Measurements from ENCODE around the gene SGF29. TPM values are rescaled to one million over a fixed set of nuclear protein-coding genes. Genes with fewer than 3 reads are reported as not detected.

Gene SGF29
- total and polyA plus RNA-seq, 2 of the 4 experiments (the other 2 are of a cell fraction) = 4.3 to 7.7 TPM

DNA sequence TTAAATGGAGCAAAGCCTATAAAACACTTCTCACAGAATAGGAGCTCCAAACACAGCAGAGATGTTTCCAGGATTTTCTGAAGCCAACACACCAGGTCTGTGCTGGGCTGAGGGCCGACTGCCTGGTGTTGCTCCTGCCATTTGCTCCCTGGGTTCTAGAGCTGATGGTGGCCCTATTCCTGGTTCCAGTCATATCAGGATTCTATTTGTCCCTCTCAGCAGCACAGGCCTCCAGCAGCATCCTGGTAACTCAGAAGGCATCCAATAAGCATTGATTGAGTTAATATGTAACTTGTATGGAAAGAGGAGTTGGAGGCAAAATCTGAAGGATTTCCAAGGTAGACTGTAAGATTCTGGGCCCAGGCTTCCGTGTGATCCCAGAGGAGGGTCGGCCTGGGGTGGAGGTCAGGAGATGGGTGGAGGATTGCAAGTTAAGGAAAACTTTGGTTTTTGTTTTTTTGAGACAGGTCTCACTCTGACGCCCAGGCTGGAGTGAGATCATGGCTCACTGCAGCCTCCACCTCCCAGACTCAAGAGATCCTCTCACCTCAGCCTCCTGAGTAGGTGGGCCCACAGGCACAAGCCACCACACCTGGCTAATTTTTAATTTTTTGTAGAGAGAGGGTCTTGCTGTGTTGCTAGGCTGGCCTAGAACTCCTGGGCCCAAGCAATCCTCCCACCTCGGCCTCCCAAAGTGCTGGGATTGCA, 20.6 kb upstream of the SGF29 start:
- Histone ChIP-seq H3K27ac (ENCODE audit: insufficient read depth, low read length) (no peak overlapping the region), H3K23ac (ENCODE audit: low read depth, low read length) (no peak overlapping the region), H4K91ac (ENCODE audit: insufficient read depth, low read depth, low read length) (no peak overlapping the region), H3K4me3 (ENCODE audit: insufficient read depth, low read depth, low read length) (no peak overlapping the region), H3K9me1 (ENCODE audit: insufficient read depth, low read length) (peaks cover 9% of the 10 kb centered on the region; the same call in 1 of the 2 replicates), H4K20me1 (ENCODE audit: insufficient read depth, low read length) (no peaks in the 10 kb centered on the region; the same call in 1 of the 2 replicates), H3K9me3 (ENCODE audit: control insufficient read depth, insufficient read depth, low read length) (no peaks in the 10 kb centered on the region), H3K79me1 (ENCODE audit: low read depth in 1 of 2, low read length in 2 of 2) (peaks cover 12 to 21% of the 10 kb centered on the region in 2 experiments), H2AK5ac (ENCODE audit: low read depth, low read length) (no peak overlapping the region), H2BK15ac (ENCODE audit: low read depth, low read length) (no peak overlapping the region), H2BK20ac (ENCODE audit: low read depth, low read length) (no peak overlapping the region), H3K4me1 (ENCODE audit: control insufficient read depth, insufficient read depth, low read length) (peaks cover 5% of the 10 kb centered on the region; the same call in 1 of the 2 replicates), H3K27me3 (ENCODE audit: control insufficient read depth, insufficient read depth, low read length) (no peaks in the 10 kb centered on the region), H2AK9ac (replicated peaks; ENCODE audit: low read depth, low read length, poor library complexity) (no peak overlapping the region), H3K36me3 (ENCODE audit: control insufficient read depth, insufficient read depth, low read length) (peaks cover 28% of the 10 kb centered on the region), H3K9ac (ENCODE audit: low read depth, low read length) (no peak overlapping the region), H3K56ac (ENCODE audit: extremely low read depth, insufficient read depth, low read length) (no peak overlapping the region), H4K5ac (ENCODE audit: low read depth, low read length) (no peak overlapping the region), H4K8ac (ENCODE audit: low read depth in 2 of 2, low read length in 2 of 2) (no peak overlapping the region), H2BK5ac (ENCODE audit: low read depth, low read length, poor library complexity, severe bottlenecking) (no peak overlapping the region), H3K14ac (replicated peaks; ENCODE audit: low read depth, low read length) (no peak overlapping the region), H2AFZ (replicated peaks; ENCODE audit: low read length, poor library complexity) (no peak overlapping the region), H3K18ac (ENCODE audit: low read depth, low read length) (no peak overlapping the region), H2BK120ac (ENCODE audit: low read depth, low read length) (no peak overlapping the region), H3K4ac (ENCODE audit: low read depth, low read length) (no peak overlapping the region), H3K4me2 (ENCODE audit: low read depth, low read length) (no peak overlapping the region)
- DNase-seq (no peak), ATAC-seq (ENCODE audit: low read depth) (no peak)
- dilution Hi-C loops (cut with HindIII; ENCODE audit: low sequenced_read_pairs, unreplicated experiment) (no loop called here), intact Hi-C loops (cut with micrococcal nuclease) (no loop called here), in situ Hi-C loops (cut with MboI; ENCODE audit: low sequenced_read_pairs) (no loop called here)
- no TSS peak for BruUV-seq (replicated peaks)
- ChIA-PET POLR2A (ENCODE audit: unreplicated experiment) (interaction anchor here (0.5 kb wide), 1 partner anchor 10 kb away, joined by 11 read pairs; no protein-coding TSS in a partner anchor), CTCF (no interaction called here)
- TF ChIP-seq, protein P1, sequence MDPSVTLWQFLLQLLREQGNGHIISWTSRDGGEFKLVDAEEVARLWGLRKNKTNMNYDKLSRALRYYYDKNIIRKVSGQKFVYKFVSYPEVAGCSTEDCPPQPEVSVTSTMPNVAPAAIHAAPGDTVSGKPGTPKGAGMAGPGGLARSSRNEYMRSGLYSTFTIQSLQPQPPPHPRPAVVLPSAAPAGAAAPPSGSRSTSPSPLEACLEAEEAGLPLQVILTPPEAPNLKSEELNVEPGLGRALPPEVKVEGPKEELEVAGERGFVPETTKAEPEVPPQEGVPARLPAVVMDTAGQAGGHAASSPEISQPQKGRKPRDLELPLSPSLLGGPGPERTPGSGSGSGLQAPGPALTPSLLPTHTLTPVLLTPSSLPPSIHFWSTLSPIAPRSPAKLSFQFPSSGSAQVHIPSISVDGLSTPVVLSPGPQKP (IDR thresholded peaks at IDR 0.05; ENCODE audit: borderline replicate concordance, low read depth, low read length) = no peak
- TF ChIP-seq RFX5 (IDR thresholded peaks at IDR 0.05; ENCODE audit: low read depth, low read length) (no peak), RCOR1 (IDR thresholded peaks at IDR 0.05; ENCODE audit: insufficient replicate concordance, low read length) (no peak), NFE2L2 (IDR thresholded peaks at IDR 0.05; ENCODE audit: low read depth, low read length) (no peak), SMC3 (IDR thresholded peaks at IDR 0.05; ENCODE audit: low read depth, low read length) (no peak), MAFK (IDR thresholded peaks at IDR 0.05; ENCODE audit: low read depth, low read length) (no peak), CEBPB (IDR thresholded peaks at IDR 0.05; ENCODE audit: low read depth, low read length) (no peak), CHD1 (IDR thresholded peaks at IDR 0.05; ENCODE audit: low read depth, low read length) (no peak), MXI1 (IDR thresholded peaks at IDR 0.05; ENCODE audit: borderline replicate concordance, low read depth, low read length) (no peak), RAD21 (IDR thresholded peaks at IDR 0.05; ENCODE audit: low read length) (no peak), POLR2A (IDR thresholded peaks at IDR 0.05; ENCODE audit: low read depth, low read length) (no peak), BHLHE40 (IDR thresholded peaks at IDR 0.05; ENCODE audit: low read depth, low read length) (no peak), MAZ (IDR thresholded peaks at IDR 0.05; ENCODE audit: borderline replicate concordance, low read depth, low read length) (no peak)
- TF ChIP-seq, protein P2, sequence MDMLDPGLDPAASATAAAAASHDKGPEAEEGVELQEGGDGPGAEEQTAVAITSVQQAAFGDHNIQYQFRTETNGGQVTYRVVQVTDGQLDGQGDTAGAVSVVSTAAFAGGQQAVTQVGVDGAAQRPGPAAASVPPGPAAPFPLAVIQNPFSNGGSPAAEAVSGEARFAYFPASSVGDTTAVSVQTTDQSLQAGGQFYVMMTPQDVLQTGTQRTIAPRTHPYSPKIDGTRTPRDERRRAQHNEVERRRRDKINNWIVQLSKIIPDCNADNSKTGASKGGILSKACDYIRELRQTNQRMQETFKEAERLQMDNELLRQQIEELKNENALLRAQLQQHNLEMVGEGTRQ (IDR thresholded peaks at IDR 0.05; ENCODE audit: low read depth, low read length) = no peak
- TF ChIP-seq, protein P3, sequence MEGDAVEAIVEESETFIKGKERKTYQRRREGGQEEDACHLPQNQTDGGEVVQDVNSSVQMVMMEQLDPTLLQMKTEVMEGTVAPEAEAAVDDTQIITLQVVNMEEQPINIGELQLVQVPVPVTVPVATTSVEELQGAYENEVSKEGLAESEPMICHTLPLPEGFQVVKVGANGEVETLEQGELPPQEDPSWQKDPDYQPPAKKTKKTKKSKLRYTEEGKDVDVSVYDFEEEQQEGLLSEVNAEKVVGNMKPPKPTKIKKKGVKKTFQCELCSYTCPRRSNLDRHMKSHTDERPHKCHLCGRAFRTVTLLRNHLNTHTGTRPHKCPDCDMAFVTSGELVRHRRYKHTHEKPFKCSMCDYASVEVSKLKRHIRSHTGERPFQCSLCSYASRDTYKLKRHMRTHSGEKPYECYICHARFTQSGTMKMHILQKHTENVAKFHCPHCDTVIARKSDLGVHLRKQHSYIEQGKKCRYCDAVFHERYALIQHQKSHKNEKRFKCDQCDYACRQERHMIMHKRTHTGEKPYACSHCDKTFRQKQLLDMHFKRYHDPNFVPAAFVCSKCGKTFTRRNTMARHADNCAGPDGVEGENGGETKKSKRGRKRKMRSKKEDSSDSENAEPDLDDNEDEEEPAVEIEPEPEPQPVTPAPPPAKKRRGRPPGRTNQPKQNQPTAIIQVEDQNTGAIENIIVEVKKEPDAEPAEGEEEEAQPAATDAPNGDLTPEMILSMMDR (conservative IDR thresholded peaks at IDR 0.05; ENCODE audit: low read depth, low read length) = no peak
- WGBS, 2 experiments (ENCODE audit: extremely low coverage in 2 of 2, insufficient read length in 1 of 2) = 93% methylated on average over 3 of the region's 5 CpGs; no CpG with 5 or more reads in 1 of the 2 experiments

Measured in IMR-90 (cell line).